Measurements from ENCODE around the gene SMTNL2.

- TF ChIP-seq, protein P1, sequence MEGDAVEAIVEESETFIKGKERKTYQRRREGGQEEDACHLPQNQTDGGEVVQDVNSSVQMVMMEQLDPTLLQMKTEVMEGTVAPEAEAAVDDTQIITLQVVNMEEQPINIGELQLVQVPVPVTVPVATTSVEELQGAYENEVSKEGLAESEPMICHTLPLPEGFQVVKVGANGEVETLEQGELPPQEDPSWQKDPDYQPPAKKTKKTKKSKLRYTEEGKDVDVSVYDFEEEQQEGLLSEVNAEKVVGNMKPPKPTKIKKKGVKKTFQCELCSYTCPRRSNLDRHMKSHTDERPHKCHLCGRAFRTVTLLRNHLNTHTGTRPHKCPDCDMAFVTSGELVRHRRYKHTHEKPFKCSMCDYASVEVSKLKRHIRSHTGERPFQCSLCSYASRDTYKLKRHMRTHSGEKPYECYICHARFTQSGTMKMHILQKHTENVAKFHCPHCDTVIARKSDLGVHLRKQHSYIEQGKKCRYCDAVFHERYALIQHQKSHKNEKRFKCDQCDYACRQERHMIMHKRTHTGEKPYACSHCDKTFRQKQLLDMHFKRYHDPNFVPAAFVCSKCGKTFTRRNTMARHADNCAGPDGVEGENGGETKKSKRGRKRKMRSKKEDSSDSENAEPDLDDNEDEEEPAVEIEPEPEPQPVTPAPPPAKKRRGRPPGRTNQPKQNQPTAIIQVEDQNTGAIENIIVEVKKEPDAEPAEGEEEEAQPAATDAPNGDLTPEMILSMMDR (IDR thresholded peaks at IDR 0.05 in 2 of 3, conservative IDR thresholded peaks at IDR 0.05 in 1 of 3; ENCODE audit: insufficient read depth in 2 of 3, low read depth in 1 of 3, low read length in 3 of 3): no peak
- no peak for TF ChIP-seq ZNF146 (CRISPR knock-in tag; IDR thresholded peaks at IDR 0.05; ENCODE audit: unreplicated experiment)
- no peak for TF ChIP-seq E2F8 (IDR thresholded peaks at IDR 0.05; ENCODE audit: low read depth, partially characterized antibody)
- TF ChIP-seq, protein P2, sequence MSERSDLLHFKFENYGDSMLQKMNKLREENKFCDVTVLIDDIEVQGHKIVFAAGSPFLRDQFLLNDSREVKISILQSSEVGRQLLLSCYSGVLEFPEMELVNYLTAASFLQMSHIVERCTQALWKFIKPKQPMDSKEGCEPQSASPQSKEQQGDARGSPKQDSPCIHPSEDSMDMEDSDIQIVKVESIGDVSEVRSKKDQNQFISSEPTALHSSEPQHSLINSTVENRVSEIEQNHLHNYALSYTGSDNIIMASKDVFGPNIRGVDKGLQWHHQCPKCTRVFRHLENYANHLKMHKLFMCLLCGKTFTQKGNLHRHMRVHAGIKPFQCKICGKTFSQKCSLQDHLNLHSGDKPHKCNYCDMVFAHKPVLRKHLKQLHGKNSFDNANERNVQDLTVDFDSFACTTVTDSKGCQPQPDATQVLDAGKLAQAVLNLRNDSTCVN (CRISPR knock-in tag; IDR thresholded peaks at IDR 0.05): no peak
- TF ChIP-seq ESRRA (IDR thresholded peaks at IDR 0.05; ENCODE audit: borderline replicate concordance, low read depth): no peak
- TF ChIP-seq CBX3 (IDR thresholded peaks at IDR 0.05; ENCODE audit: borderline replicate concordance in 1 of 2, low read length in 2 of 2): no peak
- no peak for TF ChIP-seq SMC3 (conservative IDR thresholded peaks at IDR 0.05; ENCODE audit: insufficient read depth, low read depth, low read length)
- no peak for TF ChIP-seq PHF8 (IDR thresholded peaks at IDR 0.05; ENCODE audit: borderline replicate concordance, low read length)
- no peak for TF ChIP-seq MEF2A (IDR thresholded peaks at IDR 0.05; ENCODE audit: control insufficient read depth, low read depth, low read length)
- TF ChIP-seq FOS (IDR thresholded peaks at IDR 0.05; ENCODE audit: extremely low read depth, insufficient read length): no peak
- no peak for TF ChIP-seq NCOR1 (IDR thresholded peaks at IDR 0.05)
- TF ChIP-seq HNRNPLL (IDR thresholded peaks at IDR 0.05; ENCODE audit: low read depth, low read length, poor library complexity, severe bottlenecking): no peak
- TF ChIP-seq PRPF4 (IDR thresholded peaks at IDR 0.05; ENCODE audit: insufficient read depth, low read depth, low read length, poor library complexity, severe bottlenecking): no peak
- no peak for TF ChIP-seq POLR2A (conservative IDR thresholded peaks at IDR 0.05)
Observed at GRCh38 chr17:4562015-4562969, 22.0 kb upstream of the SMTNL2 start.
